PC-9 (cell line): ENCODE measurements around the gene ACTBL2.

Source experiments
- EZH2 ChIP-seq: fragments of 200-600 bp; sonication (generic); IDR thresholded peaks from 2 replicates; pipeline ENCODE4 v1.8.0; 2017; ENCODE audit warnings: antibody characterized with exemption, low read depth
- TF ChIP-seq, protein P1 (sequence below): fragments of 200-600 bp; sonication (generic); conservative IDR thresholded peaks from 2 replicates; pipeline ENCODE4 v1.6.1; 2017; ENCODE audit warnings: mixed run types, antibody characterized with exemption, mild to moderate bottlenecking, moderate library complexity

DNA sequence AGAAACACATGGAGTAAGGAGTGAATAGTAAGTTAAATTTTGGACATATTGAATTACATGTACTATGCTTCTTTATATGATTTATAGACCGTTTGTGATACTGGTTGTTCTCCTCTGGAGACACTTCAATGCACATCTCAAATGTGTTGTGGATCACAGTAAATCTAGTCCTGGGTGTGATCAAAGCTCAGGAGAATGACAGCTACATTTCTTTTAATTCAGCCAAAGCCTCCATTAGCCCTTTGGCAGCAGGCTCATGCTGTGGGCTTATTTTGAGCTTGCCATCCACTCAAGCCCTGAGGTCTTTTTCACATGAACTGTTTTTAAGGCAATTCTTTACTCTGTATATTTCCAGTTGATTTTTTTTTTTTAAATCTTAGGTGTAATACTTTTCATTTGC lies 34.6 kb upstream of the ACTBL2 start:
- TF ChIP-seq, protein P1, sequence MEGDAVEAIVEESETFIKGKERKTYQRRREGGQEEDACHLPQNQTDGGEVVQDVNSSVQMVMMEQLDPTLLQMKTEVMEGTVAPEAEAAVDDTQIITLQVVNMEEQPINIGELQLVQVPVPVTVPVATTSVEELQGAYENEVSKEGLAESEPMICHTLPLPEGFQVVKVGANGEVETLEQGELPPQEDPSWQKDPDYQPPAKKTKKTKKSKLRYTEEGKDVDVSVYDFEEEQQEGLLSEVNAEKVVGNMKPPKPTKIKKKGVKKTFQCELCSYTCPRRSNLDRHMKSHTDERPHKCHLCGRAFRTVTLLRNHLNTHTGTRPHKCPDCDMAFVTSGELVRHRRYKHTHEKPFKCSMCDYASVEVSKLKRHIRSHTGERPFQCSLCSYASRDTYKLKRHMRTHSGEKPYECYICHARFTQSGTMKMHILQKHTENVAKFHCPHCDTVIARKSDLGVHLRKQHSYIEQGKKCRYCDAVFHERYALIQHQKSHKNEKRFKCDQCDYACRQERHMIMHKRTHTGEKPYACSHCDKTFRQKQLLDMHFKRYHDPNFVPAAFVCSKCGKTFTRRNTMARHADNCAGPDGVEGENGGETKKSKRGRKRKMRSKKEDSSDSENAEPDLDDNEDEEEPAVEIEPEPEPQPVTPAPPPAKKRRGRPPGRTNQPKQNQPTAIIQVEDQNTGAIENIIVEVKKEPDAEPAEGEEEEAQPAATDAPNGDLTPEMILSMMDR: no peak
- TF ChIP-seq EZH2: no peak
